GM18511 (cell line): ENCODE data around the gene TMED8.
"Not testable (repeated sequence)": the region's sequence is repeated elsewhere in the genome, so short reads cannot be mapped to it uniquely, and the experiment has no call there.

Source experiments
- ATAC-seq: cut with Tn5 transposase; IDR thresholded peaks from one replicate; pipeline ENCODE4 v1.9.1; 2021; ENCODE audit warnings: mild to moderate bottlenecking, moderate library complexity; ENCODE audit not compliant: unreplicated experiment

TMED8 gene, protein sequence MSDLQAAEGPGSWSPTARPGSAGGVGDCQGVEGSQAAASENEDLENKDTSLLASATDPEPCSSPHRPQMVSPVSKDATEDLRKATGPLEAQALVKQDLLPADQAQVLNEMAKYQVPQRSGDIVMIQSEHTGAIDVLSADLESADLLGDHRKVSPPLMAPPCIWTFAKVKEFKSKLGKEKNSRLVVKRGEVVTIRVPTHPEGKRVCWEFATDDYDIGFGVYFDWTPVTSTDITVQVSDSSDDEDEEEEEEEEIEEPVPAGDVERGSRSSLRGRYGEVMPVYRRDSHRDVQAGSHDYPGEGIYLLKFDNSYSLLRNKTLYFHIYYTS

GRCh38 chr14:77376771-77377501, at the start of gene TMED8, which contains the start of gene SAMD15:
TSS of gene TMED8 (minus strand) at chr14:77377094. CDS start at chr14:77377053, 41 bp downstream.
TSS of gene SAMD15 (plus strand) at chr14:77377379. CDS start at chr14:77377419, 40 bp downstream.
- peak; percentile 92 for ATAC-seq

DNA sequence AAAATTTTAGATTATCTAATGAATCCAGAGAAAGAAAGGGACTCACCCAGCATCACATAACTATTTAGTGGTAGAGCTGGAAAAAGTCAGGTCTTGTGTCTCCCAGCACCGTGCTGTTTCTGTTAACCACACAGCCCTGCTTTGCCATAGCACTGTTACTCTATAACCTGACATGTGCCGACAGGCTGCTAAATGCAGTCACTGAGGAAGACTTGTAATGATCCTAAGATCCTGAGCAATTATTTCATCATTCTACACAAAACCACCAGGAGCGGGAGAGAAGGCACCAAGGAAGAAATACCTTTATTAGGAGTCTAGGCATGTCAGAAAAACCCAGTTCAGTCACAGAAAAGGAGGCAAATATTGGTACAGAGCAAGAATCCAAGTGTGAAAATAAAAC, 49.5 kb upstream of the TMED8 start:
- no peak for ATAC-seq

DNA sequence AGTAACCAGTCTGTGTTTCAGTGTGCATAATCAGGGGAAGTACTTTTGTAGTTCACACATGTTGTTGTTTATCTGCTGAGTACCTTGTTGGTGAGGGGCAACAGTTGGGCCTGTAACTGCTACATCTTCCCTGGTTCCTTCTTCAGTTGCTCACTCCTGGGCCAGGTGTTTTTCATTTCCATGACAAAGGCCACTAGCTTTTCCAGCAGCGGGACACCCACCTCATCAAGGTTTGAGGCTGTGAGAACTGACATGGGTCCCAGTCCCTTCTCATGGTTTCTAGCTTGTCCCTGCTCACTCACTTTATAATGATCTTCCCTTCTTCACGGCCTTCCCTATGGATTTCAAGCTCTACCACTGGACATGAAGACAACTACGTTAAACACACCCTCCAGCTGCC, 48.0 kb upstream of the TMED8 start:
- no peak for ATAC-seq

GRCh38 chr14:77423423-77423822, 46.5 kb upstream of the TMED8 start, which contains the start of gene NOXRED1:
TSS of gene NOXRED1 (minus strand) at chr14:77423523. CDS start at chr14:77422889, 634 bp downstream.
- no peak for ATAC-seq

GRCh38 chr14:77421201-77421600, 44.3 kb upstream of the TMED8 start:
- ATAC-seq: no peak

- no peak for ATAC-seq
These were observed 39.9 kb upstream of the TMED8 start for GRCh38 chr14:77416836-77417235.

GRCh38 chr14:77416098-77416497, 39.2 kb upstream of the TMED8 start:
- ATAC-seq: not testable (repeated sequence)

GRCh38 chr14:77415403-77416030, 38.6 kb upstream of the TMED8 start:
- ATAC-seq: not testable (repeated sequence)

DNA sequence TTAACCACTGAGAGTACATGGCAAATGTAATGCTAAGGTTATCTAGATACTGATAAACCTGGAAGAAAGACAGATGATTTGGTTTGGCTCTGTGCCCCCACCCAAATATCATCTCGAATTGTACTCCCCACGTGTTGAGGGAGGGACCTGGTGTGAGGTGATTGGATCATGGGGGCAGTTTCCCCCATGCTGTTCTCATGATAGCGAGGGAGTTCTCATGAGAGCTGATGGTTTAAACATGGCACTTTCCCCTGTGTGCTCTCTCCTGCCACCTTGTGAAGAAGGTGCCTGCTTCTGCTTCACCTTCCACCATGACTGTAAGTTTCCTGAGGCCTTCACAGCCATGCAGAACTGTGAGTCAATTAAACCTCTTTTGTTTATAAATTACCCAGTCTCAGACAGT, 32.2 kb upstream of the TMED8 start:
- no peak for ATAC-seq

DNA sequence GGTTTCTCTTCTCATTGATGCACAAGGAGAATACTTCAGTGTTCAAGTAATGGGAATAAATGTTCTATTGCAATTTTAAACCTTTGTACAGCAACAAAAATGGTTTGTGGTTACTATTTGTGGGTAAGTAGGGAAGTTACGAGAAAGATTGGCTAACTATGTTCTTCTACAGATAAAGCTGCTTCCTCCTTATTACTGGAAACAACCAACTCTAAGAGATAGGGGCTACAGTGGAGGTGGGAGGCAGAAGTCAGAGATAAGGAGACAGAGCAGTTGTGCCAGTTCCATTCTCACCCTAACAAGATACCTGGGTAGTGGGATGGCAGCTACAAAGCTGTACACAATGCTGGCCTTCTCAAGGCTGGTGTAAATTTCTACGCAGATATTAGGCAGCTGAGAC, 30.3 kb upstream of the TMED8 start:
- ATAC-seq: no peak

GRCh38 chr14:77406718-77407117, 29.8 kb upstream of the TMED8 start:
- no peak for ATAC-seq

GRCh38 chr14:77406086-77406485, 29.2 kb upstream of the TMED8 start:
- no peak for ATAC-seq

GRCh38 chr14:77403768-77404167, 26.9 kb upstream of the TMED8 start:
- no peak for ATAC-seq

- ATAC-seq: no peak
These were observed 23.3 kb upstream of the TMED8 start for GRCh38 chr14:77400216-77400615.

- no peak for ATAC-seq
These were observed 13.3 kb upstream of the TMED8 start for GRCh38 chr14:77390188-77390587.

DNA sequence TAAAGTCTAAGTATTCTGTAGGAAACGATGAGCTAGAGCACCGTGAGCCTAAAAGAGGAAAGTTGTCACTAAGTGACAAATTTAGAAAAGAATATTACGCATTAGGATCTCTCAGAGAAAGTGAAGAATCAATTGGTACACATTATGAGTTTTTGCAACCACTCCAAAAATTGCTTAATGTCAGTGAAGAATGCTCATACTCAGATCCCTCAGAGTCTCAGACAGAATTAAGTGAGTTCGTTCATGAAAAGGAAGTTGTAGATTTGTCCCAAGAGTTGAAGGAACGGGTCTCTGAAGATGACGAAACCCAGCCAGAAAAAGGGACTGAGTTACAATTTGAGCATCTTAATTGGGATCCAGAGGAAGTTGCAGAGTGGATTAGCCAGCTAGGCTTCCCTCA, 1.8 kb upstream of the TMED8 start:
- ATAC-seq: no peak

- peak; percentile 0 for ATAC-seq
These were observed 579 bp upstream of the TMED8 start for GRCh38 chr14:77377502-77377844.

DNA sequence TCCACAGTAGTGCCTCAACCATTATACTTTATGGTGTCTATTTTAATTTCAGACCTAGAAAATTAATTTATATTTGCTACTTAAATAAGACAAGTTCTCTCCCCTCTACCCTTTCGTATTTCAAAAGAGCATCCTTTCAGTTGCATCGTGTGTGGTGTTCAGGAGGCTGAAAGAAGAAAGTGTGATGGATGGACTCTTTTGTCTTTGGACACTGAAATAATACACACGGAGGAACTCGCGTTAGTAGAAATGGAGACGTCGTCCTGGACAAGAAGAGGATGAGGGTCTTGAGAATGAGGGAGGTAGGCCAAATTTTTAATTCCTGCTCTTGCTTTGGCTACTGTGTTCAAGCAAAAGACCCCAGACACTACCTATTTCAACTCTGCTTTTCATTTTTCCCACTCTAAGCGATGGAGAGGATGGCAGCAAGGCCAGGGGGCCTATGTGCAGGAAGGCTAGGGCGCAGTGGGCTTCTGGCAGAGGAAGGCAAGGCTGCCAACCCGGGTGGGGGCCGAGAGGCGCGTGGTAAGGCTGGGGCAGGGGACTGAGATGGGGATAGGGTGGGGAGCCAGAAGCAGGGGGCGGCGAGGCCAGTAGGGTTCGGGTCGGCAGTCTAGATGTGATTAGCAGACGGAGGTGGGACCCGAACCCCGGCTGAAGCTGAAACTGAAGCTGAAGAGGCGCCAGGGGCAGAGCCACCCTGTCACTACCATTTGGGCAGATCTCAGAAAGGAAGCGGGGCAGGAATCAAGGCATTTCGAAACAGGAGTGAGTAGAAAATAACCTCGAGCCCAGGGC, 722 bp downstream of the TMED8 start:
- peak; percentile 29 for ATAC-seq

GRCh38 chr14:77375164-77375950, 1.5 kb downstream of the TMED8 start:
- no peak for ATAC-seq

- ATAC-seq: peak; percentile 32
These were observed 4.5 kb downstream of the TMED8 start for GRCh38 chr14:77372304-77372841.
